Measurements from ENCODE around the gene BANP.

BANP gene

DNA sequence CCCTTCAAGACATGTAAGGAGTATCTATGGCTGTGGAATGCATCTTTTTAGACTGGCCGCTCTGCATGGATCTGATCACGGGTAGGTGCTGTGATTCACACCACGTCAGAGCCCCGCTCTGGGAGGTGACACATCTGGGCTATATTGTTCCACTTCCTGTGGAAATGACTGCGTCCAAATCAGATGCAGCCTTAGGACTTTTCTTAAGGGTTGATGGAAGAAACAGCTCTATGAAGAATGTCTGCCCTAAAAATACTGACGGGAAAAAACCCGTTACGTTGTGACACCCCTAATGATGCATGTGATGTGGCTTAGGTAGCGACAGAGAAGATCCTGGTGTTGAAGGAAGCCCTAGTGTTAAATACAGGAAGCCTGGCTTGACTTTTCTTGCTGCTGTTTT is 12.2 kb downstream of the BANP start:
- TF ChIP-seq, protein P1, sequence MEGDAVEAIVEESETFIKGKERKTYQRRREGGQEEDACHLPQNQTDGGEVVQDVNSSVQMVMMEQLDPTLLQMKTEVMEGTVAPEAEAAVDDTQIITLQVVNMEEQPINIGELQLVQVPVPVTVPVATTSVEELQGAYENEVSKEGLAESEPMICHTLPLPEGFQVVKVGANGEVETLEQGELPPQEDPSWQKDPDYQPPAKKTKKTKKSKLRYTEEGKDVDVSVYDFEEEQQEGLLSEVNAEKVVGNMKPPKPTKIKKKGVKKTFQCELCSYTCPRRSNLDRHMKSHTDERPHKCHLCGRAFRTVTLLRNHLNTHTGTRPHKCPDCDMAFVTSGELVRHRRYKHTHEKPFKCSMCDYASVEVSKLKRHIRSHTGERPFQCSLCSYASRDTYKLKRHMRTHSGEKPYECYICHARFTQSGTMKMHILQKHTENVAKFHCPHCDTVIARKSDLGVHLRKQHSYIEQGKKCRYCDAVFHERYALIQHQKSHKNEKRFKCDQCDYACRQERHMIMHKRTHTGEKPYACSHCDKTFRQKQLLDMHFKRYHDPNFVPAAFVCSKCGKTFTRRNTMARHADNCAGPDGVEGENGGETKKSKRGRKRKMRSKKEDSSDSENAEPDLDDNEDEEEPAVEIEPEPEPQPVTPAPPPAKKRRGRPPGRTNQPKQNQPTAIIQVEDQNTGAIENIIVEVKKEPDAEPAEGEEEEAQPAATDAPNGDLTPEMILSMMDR (IDR thresholded peaks at IDR 0.05; ENCODE audit: borderline replicate concordance, control extremely low read depth, extremely low read depth, insufficient read depth, missing control alignments): no peak
- in situ Hi-C loops (cut with MboI; ENCODE audit: low sequenced_read_pairs, unreplicated experiment): no loop called here
- DNase-seq (ENCODE audit: low spot score): no peak

- in situ Hi-C loops (cut with MboI; ENCODE audit: low sequenced_read_pairs, unreplicated experiment): no loop called here
- TF ChIP-seq, protein P1 (IDR thresholded peaks at IDR 0.05; ENCODE audit: borderline replicate concordance, control extremely low read depth, extremely low read depth, insufficient read depth, missing control alignments): no peak
- no peak for DNase-seq (ENCODE audit: low spot score)
These were observed 12.9 kb downstream of the BANP start for GRCh38 chr16:87964049-87964659.

- TF ChIP-seq, protein P1 (IDR thresholded peaks at IDR 0.05; ENCODE audit: borderline replicate concordance, control extremely low read depth, extremely low read depth, insufficient read depth, missing control alignments): no peak
- DNase-seq (ENCODE audit: low spot score): no peak
- in situ Hi-C loops (cut with MboI; ENCODE audit: low sequenced_read_pairs, unreplicated experiment): no loop called here
These were observed 14.2 kb downstream of the BANP start for GRCh38 chr16:87965417-87965816.

DNA sequence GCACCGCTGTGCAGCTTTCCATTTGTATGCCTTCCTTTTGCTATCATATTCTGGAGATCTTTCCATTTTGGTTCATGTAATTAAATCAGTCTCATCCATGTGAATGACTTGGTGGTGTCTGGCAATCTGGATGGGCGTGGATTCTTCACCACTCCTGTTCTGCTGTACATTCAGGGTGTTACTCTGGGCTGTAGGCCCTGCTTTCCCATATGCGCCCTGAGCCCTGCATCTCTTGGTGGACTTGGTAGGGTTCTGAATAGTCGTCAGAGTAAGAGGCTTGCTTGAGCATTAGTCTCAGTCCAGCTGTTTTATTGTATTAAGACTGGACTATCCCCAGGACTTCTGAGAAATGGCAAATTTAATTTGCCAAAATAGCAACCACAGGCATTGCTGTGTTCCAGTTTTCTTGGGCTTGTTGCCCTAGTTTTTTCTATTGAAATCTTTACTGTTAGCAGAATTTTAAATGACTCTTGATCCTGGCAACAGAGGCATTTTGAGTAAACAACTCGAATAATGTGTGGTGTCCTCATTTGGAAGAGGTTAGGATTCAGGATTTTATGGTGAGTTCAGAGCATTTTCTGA is 14.9 kb downstream of the BANP start:
- TF ChIP-seq, protein P1 (IDR thresholded peaks at IDR 0.05; ENCODE audit: borderline replicate concordance, control extremely low read depth, extremely low read depth, insufficient read depth, missing control alignments): no peak
- DNase-seq (ENCODE audit: low spot score): no peak
- in situ Hi-C loops (cut with MboI; ENCODE audit: low sequenced_read_pairs, unreplicated experiment): no loop called here

DNA sequence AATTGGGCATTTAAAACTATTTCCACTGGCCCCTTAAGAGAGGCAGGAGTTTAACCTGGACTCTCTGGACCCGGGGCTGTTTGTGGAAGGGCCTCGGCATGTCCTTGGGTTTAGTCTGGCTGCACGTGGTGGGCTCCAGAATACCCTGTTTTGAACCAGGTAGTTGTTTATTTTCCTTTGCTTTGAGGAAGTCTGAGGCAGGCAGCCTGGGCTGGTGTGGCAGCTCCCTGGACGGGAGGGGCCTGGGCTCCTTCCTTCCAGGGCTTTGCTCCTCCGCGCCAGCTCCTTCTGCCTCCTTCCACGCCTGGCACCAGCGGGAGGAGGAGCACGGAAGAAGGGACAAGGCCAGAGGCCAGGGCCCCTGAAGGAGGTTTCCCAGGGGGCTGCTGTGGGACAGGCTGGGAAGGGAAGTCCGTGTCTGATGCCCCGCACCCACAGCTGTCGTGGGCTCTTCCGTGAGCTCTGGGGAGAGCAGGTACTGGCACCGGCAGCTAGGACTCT is 15.5 kb downstream of the BANP start:
- TF ChIP-seq, protein P1 (IDR thresholded peaks at IDR 0.05; ENCODE audit: borderline replicate concordance, control extremely low read depth, extremely low read depth, insufficient read depth, missing control alignments): no peak
- in situ Hi-C loops (cut with MboI; ENCODE audit: low sequenced_read_pairs, unreplicated experiment): no loop called here
- DNase-seq (ENCODE audit: low spot score): no peak

DNA sequence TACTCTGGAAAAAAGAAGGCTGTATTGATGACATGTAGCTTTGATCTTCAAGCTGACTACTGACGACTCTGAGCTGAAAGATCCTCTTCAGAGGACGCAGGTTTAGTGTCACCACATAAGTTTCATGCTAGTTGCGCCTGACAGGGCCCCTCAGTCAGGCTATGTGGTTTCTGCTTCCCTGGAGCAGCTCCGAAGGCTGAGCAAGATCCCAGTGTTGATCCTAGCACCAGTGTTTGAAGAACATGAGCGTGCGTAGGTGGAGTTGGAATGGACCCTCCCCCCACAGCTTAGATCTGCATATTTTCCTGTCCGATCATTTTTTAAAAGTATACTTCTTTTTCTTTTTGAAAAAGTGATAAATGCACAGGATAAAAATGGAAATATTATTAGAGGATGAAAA is 17.3 kb downstream of the BANP start:
- DNase-seq (ENCODE audit: low spot score): no peak
- TF ChIP-seq, protein P1 (IDR thresholded peaks at IDR 0.05; ENCODE audit: borderline replicate concordance, control extremely low read depth, extremely low read depth, insufficient read depth, missing control alignments): no peak
- in situ Hi-C loops (cut with MboI; ENCODE audit: low sequenced_read_pairs, unreplicated experiment): no loop called here
